Neural cell (in vitro differentiated cells): ENCODE data around the gene N4BP2. TPM values are rescaled to one million over a fixed set of nuclear protein-coding genes. Genes with fewer than 3 reads are reported as not detected.

Source experiments
- H2AFZ ChIP-seq: fragments of 200-600, 300-800 bp; sonication (generic), shearing (Covaris generic); 2 replicates; pipeline ENCODE4 v1.6.0; 2014; ENCODE audit warnings: low read depth, mild to moderate bottlenecking, antibody characterized with exemption, low read length, moderate library complexity
- H3F3A ChIP-seq: fragments of 200-600 bp; shearing (Covaris generic); 2 replicates; pipeline ENCODE4 v1.6.1; 2016; ENCODE audit warnings: mild to moderate bottlenecking, moderate library complexity, mixed read lengths, antibody characterized with exemption, low read length; ENCODE audit not compliant: insufficient read depth, poor library complexity, severe bottlenecking
- H3K27ac ChIP-seq: fragments of 200-600, 300-800 bp; sonication (generic), shearing (Covaris generic); 2 replicates; pipeline ENCODE4 v1.5.1; 2014; ENCODE audit warnings: mild to moderate bottlenecking, low read length, moderate library complexity
- H3K27me3 ChIP-seq: fragments of 300-800, 200-600 bp; sonication (generic), shearing (Covaris generic); 2 replicates; pipeline ENCODE4 v1.6.0; 2014; ENCODE audit warnings: mild to moderate bottlenecking, low read depth, low read length, moderate library complexity; ENCODE audit not compliant: insufficient read depth
- H3K36me3 ChIP-seq: fragments of 300-800, 200-600 bp; sonication (generic), shearing (Covaris generic); 2 replicates; pipeline ENCODE4 v1.5.1; 2014; ENCODE audit warnings: mild to moderate bottlenecking, antibody characterized with exemption, low read length, moderate library complexity; ENCODE audit not compliant: insufficient read depth
- H3K4me2 ChIP-seq: fragments of 300-800, 200-600 bp; sonication (generic), shearing (Covaris generic); 2 replicates; pipeline ENCODE4 v1.6.0; 2014; ENCODE audit warnings: mild to moderate bottlenecking, low read length
- H3K4me3 ChIP-seq: fragments of 300-800, 200-600 bp; sonication (generic), shearing (Covaris generic); 2 replicates; pipeline ENCODE4 v1.5.1; 2014; ENCODE audit warnings: mild to moderate bottlenecking, low read length, moderate library complexity
- H3K79me2 ChIP-seq: fragments of 200-600 bp; shearing (Covaris generic); replicated peaks from 2 replicates; pipeline ENCODE4 v1.6.0; 2014; ENCODE audit warnings: mild to moderate bottlenecking, low read length, moderate library complexity; ENCODE audit not compliant: insufficient read depth
- H3K9ac ChIP-seq: fragments of 300-800, 200-600 bp; sonication (generic), shearing (Covaris generic); 2 replicates; pipeline ENCODE4 v1.6.1; 2016; ENCODE audit warnings: mild to moderate bottlenecking, low read length, mixed read lengths
- H3K9me2 ChIP-seq: fragments of 200-600 bp; shearing (Covaris generic); 2 replicates; pipeline ENCODE4 v1.6.1; 2016; ENCODE audit warnings: mild to moderate bottlenecking, low read length, mixed read lengths; ENCODE audit not compliant: insufficient read depth
- H3K9me3 ChIP-seq: fragments of 200-600, 300-800 bp; sonication (generic), shearing (Covaris generic); 2 replicates; pipeline ENCODE4 v1.6.1; 2016; ENCODE audit warnings: mild to moderate bottlenecking, mixed run types, low read length, moderate library complexity, mixed read lengths
- H4K20me1 ChIP-seq: fragments of 200-600 bp; shearing (Covaris generic); 2 replicates; pipeline ENCODE4 v1.6.1; 2016; ENCODE audit warnings: mild to moderate bottlenecking, mixed run types; ENCODE audit not compliant: insufficient read depth
- EP300 ChIP-seq: fragments of 450-650 bp; conservative IDR thresholded peaks from 2 replicates; pipeline ENCODE4 v1.6.1; 2014; ENCODE audit warnings: antibody characterized with exemption, mild to moderate bottlenecking, moderate library complexity; ENCODE audit not compliant: poor library complexity, severe bottlenecking
- EZH2 ChIP-seq: fragments of 200-600, 300-800 bp; shearing (Covaris generic), sonication (generic); IDR thresholded peaks from 2 replicates; pipeline ENCODE4 v1.6.1; 2014; ENCODE audit warnings: antibody characterized with exemption, low read length, borderline replicate concordance, mild to moderate bottlenecking; ENCODE audit not compliant: insufficient read depth, poor library complexity, severe bottlenecking
- MXI1 ChIP-seq: fragments of 450-650 bp; conservative IDR thresholded peaks from 2 replicates; pipeline ENCODE4 v1.6.1; 2014; ENCODE audit warnings: antibody characterized with exemption, mild to moderate bottlenecking; ENCODE audit not compliant: poor library complexity, severe bottlenecking
- POLR2AphosphoS5 ChIP-seq: IDR thresholded peaks from 2 replicates; pipeline ENCODE4 v1.6.1; 2012
- RAD21 ChIP-seq: fragments of 450-650 bp; conservative IDR thresholded peaks from 2 replicates; pipeline ENCODE4 v1.6.1; 2014; ENCODE audit warnings: antibody characterized with exemption, mild to moderate bottlenecking, moderate library complexity
- SMC3 ChIP-seq: fragments of 450-650 bp; conservative IDR thresholded peaks from 2 replicates; pipeline ENCODE4 v1.6.1; 2014; ENCODE audit warnings: antibody characterized with exemption, mild to moderate bottlenecking, moderate library complexity; ENCODE audit not compliant: poor library complexity
- TAF1 ChIP-seq: IDR thresholded peaks from 2 replicates; pipeline ENCODE4 v1.6.1; 2012; ENCODE audit warnings: low read depth
- polyA plus RNA-seq: library from polyadenylated mRNA; depleted of rRNA; stranded (reverse); fragments of >200 nt; gene quantifications from 2 replicates; pipeline ENCODE4 v1.2.3, GENCODE V29; 2014
- TF ChIP-seq, protein P1 (sequence below): IDR thresholded peaks from 2 replicates; pipeline ENCODE4 v1.6.1; 2012; ENCODE audit warnings: borderline replicate concordance
- TF ChIP-seq, protein P2 (sequence below): fragments of 450-650 bp; IDR thresholded peaks from 2 replicates; pipeline ENCODE4 v1.5.1; 2014; ENCODE audit warnings: antibody characterized with exemption, mild to moderate bottlenecking, moderate library complexity; ENCODE audit not compliant: poor library complexity, severe bottlenecking

The N4BP2 gene
- polyA plus RNA-seq, 1 donor from 2014 or later: 28.1 TPM

DNA sequence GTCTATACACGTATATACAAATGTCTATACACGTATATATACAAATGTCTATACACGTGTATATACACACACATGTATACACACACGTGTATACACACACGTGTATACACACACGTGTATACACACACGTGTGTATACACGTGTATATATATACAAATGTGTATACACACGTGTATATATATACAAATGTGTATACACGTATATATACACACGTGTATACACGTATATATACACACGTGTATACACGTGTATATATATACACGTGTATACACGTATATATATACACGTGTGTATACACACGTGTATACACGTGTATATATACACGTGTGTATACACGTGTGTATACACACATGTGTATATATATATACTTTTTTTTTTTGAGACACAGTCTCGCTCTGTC is 23.9 kb upstream of the N4BP2 start:
- Histone ChIP-seq H3K9me3 (no peaks in the 10 kb centered on the region), H4K20me1 (no peaks in the 10 kb centered on the region), H3K27me3 (no peaks in the 10 kb centered on the region), H3K27ac (no peak overlapping the region), H2AFZ (no peak overlapping the region), H3K9ac (no peak overlapping the region), H3F3A (no peaks in the 10 kb centered on the region), H3K79me2 (no peaks in the 10 kb centered on the region), H3K4me3 (no peak overlapping the region), H3K9me2 (no peaks in the 10 kb centered on the region), H3K4me2 (no peak overlapping the region), H3K36me3 (no peaks in the 10 kb centered on the region)
- TF ChIP-seq, protein P1, sequence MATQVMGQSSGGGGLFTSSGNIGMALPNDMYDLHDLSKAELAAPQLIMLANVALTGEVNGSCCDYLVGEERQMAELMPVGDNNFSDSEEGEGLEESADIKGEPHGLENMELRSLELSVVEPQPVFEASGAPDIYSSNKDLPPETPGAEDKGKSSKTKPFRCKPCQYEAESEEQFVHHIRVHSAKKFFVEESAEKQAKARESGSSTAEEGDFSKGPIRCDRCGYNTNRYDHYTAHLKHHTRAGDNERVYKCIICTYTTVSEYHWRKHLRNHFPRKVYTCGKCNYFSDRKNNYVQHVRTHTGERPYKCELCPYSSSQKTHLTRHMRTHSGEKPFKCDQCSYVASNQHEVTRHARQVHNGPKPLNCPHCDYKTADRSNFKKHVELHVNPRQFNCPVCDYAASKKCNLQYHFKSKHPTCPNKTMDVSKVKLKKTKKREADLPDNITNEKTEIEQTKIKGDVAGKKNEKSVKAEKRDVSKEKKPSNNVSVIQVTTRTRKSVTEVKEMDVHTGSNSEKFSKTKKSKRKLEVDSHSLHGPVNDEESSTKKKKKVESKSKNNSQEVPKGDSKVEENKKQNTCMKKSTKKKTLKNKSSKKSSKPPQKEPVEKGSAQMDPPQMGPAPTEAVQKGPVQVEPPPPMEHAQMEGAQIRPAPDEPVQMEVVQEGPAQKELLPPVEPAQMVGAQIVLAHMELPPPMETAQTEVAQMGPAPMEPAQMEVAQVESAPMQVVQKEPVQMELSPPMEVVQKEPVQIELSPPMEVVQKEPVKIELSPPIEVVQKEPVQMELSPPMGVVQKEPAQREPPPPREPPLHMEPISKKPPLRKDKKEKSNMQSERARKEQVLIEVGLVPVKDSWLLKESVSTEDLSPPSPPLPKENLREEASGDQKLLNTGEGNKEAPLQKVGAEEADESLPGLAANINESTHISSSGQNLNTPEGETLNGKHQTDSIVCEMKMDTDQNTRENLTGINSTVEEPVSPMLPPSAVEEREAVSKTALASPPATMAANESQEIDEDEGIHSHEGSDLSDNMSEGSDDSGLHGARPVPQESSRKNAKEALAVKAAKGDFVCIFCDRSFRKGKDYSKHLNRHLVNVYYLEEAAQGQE: no peak
- TF ChIP-seq TAF1 (no peak), SMC3 (no peak), EP300 (no peak), MXI1 (no peak), POLR2AphosphoS5 (no peak), RAD21 (no peak), EZH2 (no peak)
- TF ChIP-seq, protein P2, sequence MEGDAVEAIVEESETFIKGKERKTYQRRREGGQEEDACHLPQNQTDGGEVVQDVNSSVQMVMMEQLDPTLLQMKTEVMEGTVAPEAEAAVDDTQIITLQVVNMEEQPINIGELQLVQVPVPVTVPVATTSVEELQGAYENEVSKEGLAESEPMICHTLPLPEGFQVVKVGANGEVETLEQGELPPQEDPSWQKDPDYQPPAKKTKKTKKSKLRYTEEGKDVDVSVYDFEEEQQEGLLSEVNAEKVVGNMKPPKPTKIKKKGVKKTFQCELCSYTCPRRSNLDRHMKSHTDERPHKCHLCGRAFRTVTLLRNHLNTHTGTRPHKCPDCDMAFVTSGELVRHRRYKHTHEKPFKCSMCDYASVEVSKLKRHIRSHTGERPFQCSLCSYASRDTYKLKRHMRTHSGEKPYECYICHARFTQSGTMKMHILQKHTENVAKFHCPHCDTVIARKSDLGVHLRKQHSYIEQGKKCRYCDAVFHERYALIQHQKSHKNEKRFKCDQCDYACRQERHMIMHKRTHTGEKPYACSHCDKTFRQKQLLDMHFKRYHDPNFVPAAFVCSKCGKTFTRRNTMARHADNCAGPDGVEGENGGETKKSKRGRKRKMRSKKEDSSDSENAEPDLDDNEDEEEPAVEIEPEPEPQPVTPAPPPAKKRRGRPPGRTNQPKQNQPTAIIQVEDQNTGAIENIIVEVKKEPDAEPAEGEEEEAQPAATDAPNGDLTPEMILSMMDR: no peak

DNA sequence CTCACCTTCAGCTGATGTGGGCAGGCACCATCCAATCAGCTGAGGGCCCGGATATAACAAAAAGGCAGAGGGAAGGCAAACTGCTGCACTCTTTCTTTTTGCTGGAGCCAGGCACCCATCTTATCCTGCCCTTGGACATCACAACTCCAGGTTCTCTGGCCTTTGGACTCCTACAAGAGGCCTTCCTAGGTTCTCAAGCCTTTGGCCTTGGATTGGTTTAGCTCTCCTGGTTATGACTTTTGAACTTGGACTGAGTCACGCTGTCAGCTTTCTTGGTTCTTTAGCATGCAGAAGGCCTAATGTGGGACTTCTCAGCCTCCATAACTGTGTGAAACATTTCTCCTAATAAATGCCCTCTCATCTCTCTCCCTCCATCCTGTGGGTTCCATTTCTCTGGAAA is 23.0 kb upstream of the N4BP2 start:
- no peaks in the 10 kb centered on the region for H3F3A ChIP-seq
- H2AFZ ChIP-seq: no peak overlapping the region
- no peaks in the 10 kb centered on the region for H3K27me3 ChIP-seq
- H3K27ac ChIP-seq: no peak overlapping the region
- no peak overlapping the region for H3K9ac ChIP-seq
- H3K4me3 ChIP-seq: no peak overlapping the region
- no peaks in the 10 kb centered on the region for H3K79me2 ChIP-seq
- no peak for TF ChIP-seq EP300
- TF ChIP-seq, protein P1: no peak
- no peak for TF ChIP-seq RAD21
- TF ChIP-seq SMC3: no peak
- no peak for TF ChIP-seq TAF1
- no peak for TF ChIP-seq MXI1
- TF ChIP-seq EZH2: no peak
- TF ChIP-seq, protein P2: no peak
- TF ChIP-seq POLR2AphosphoS5: no peak
- no peaks in the 10 kb centered on the region for H3K9me2 ChIP-seq
- H3K9me3 ChIP-seq: no peaks in the 10 kb centered on the region
- H3K36me3 ChIP-seq: no peaks in the 10 kb centered on the region
- no peaks in the 10 kb centered on the region for H4K20me1 ChIP-seq
- no peak overlapping the region for H3K4me2 ChIP-seq
